NCI-H1092 treated with DMSO at 0.1 percent for 48 hours (cell line): ENCODE measurements around the gene AGAP5.

Experiments used
- DNase-seq: peaks from one replicate; lab custom pipeline; 2025; lab: John Stamatoyannopoulos, UW

Gene AGAP5

DNA sequence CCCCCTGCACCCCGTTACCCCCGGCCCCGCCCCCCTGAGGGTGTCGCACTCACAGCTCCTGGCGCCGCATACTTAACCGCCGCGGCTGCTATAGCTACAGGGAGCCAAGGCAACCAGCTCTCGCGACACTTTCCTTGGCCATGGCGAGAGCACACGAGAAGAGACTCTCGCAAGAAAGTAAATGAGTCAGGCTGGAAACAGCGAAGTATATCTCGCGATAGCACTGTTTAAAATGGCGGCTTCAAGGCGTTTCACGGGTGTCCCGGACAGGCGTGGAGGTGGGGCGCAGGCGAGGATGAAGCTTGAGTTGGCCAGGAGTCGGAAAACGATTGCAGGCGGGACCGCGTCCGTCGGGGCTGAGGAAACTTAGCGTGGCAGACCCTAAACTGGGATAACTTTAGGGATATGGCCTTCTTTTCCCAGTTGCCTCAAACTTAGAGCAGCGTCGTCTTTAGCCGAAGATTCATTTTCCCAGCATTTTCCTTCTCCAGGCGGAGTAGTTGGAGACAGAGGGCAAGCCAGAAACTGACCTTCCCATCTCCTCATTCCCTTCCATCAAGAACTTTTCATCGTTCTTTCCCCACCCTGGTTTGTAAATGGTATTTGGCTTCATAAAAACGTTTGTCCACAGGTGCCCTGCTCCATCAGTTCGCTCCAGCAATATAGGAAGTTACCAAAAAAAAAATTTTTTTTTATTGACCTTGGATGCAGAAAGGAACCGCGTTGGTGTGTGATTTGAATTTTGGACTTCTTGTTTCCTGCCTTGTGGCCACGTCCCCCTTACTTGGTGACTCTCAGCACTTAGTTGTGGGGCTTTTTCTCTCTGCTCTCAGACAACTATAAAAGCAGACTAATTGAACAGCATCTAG, 71.8 kb downstream of the AGAP5 start:
- peak; percentile 91 for DNase-seq

DNA sequence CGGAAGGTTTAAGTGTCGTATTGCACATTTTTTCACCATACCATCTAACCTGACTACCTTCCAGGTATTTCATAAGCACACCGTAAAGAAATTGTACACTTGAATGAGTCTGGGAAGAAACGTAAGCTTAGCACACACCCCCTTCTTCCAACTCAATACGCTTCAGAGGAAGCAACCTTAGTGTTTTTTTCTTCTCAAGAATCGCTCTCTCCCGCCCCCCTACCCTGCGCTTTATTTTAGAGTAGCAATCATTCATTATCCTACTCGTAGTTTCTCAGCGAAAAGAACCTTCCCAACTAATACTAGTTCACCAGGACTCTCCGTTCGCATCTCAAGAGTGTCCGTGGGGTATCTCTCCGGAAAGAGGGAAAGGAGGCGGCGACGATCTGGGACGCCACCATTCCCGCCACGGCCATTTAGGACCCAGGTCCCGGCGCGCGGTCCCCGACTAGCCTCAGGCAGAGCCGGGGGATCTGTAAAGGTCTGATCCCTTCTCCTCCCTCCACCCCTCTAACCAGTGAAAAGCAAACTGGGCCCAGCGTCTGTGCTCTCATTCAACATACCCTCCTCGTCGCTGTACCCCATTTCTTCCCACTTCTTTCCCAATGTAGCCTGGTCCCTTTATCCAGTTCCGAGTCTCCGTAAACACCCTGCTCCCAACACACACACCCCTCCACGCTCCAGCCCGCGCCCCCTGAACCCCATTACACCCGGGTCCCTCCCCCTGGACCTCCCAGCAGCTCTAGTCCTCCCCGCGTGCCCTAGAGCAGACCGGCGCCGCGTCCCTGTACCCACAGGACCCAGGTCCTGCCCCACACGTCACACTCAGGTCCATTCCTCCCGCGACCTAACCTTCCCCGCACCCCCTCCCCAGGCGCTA, 72.7 kb downstream of the AGAP5 start:
- peak; percentile 41 for DNase-seq
